NB4 (cell line): ENCODE results near the gene MYMK.

Experiments used
- DNase-seq: peaks from one replicate; pipeline ENCODE4 v3.0.0; 2010; ENCODE audit warnings: low read depth
- H3K4me3 ChIP-seq: one replicate; pipeline ENCODE4 v1.5.1; 2011; ENCODE audit warnings: mild to moderate bottlenecking, low read depth, low read length, moderate library complexity
- MYC ChIP-seq: IDR thresholded peaks from 2 replicates; pipeline ENCODE4 v1.6.1; 2011; ENCODE audit warnings: low read depth, low read length
- POLR2A ChIP-seq: IDR thresholded peaks from 2 replicates; pipeline ENCODE4 v1.6.1; 2011; ENCODE audit warnings: mild to moderate bottlenecking; ENCODE audit not compliant: insufficient read length; ENCODE audit errors: extremely low read depth
- TF ChIP-seq, protein P1 (sequence below): IDR thresholded peaks from 2 replicates; pipeline ENCODE4 v1.6.1; 2011; ENCODE audit warnings: low read depth, low read length
- TF ChIP-seq, protein P2 (sequence below): IDR thresholded peaks from one replicate; pipeline ENCODE4 v1.5.1; 2012; ENCODE audit warnings: low read depth, low read length

The MYMK gene

DNA sequence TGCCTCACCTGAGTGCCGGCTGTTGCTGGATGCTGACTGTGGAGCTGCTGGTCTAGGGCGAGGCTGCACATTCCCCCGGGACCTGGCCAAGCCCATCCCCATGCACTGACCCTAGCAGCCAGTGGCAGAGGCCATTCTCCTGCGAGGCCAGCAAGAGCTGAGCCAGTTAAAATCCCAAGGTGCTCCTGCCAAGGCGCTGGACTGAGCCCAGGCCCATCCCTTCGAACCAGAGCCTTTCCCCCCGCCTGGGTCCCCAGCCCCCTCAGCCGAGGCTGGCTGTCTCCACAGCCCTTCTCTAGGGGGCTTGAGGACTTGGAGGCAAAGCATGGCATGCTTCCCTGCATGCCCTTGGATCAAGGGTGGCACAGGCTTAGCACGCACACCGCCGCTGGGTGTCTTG lies 11.3 kb upstream of the MYMK start:
- TF ChIP-seq, protein P1, sequence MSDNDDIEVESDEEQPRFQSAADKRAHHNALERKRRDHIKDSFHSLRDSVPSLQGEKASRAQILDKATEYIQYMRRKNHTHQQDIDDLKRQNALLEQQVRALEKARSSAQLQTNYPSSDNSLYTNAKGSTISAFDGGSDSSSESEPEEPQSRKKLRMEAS: no peak
- no peak for DNase-seq
- no peak overlapping the region for H3K4me3 ChIP-seq

DNA sequence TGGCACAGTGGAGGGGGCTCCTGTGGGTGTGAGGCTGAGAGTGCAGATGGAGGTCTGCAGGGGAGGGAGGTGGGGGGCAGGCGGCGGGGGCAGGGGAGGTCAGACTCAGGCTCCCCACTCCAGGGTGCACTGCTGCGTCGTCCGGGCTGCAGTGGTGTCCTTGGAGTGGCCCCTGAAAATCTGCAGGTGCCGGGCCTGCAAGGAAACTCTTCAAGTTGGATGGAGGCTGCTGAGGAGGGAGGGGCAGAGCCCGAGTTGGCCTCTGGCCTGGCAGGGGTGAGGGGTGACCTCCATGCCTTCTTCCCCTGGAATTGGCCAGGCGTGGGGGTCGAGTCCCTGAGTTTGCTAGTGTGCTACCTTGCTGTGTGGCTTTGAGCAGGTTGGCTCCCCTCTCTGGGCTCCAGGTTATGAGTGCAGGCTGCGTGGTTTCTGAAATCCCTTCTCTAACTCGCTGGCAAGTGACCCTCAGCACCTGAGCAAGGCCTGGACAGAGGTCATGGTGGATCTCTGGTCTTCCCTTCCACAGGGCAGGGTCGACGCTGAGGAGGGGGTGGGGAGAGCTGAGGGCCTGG lies 10.6 kb upstream of the MYMK start:
- DNase-seq: no peak
- no peak overlapping the region for H3K4me3 ChIP-seq
- TF ChIP-seq, protein P1: no peak
- TF ChIP-seq, protein P2, sequence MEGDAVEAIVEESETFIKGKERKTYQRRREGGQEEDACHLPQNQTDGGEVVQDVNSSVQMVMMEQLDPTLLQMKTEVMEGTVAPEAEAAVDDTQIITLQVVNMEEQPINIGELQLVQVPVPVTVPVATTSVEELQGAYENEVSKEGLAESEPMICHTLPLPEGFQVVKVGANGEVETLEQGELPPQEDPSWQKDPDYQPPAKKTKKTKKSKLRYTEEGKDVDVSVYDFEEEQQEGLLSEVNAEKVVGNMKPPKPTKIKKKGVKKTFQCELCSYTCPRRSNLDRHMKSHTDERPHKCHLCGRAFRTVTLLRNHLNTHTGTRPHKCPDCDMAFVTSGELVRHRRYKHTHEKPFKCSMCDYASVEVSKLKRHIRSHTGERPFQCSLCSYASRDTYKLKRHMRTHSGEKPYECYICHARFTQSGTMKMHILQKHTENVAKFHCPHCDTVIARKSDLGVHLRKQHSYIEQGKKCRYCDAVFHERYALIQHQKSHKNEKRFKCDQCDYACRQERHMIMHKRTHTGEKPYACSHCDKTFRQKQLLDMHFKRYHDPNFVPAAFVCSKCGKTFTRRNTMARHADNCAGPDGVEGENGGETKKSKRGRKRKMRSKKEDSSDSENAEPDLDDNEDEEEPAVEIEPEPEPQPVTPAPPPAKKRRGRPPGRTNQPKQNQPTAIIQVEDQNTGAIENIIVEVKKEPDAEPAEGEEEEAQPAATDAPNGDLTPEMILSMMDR: no peak
- no peak for TF ChIP-seq MYC
- no peak for TF ChIP-seq POLR2A

DNA sequence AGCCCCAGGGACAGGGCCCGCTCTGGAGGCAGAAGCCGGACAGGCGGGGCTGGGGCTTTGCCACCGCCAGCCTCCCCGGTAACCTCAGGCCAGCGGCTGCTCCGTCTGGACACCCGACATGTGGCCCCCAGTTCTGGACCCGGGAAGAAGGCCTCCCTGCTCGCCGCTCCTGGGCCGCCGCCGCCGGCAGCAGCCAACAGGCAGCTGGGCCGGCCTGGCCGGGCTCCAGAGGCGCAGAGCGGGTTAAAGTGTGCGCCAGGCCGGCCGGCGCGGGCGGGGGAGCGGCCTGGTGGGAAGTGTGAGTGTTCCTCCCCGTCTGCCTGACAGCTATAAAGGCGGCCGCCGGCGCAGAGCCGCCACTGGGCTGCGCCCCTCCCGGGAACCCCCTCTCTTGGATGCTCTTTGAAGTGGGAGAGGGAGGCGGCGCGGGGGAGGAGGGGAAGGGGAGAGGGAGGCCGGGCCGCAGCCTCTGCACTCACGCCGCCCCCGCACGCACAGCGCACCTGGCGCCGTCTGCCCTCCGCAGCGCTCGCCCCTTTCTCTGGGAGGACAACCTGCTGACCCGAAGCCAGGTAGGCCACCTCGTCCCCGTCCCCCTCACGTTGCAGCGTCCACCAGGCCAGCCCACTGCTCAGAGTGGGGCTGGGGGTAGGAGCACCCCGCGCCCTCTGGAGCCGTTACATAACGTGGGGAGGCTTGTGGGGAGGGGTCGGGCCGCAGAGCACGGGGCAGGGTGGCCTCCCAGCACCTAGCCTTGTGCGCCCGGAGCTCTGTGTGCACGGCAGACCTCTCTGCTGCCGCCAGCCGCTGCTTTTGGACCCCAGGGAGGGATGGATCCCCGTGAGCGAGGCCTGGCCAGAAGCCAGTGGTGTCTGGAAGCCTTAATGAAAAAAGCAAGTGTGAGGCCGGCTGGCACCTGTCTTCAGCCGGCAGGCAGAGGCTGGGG lies 9.9 kb upstream of the MYMK start, which contains the start of gene ADAMTSL2:
ADAMTSL2 (plus strand) TSS at position 359 of the 946 bp plus-strand sequence. CDS start 2,009 bp downstream, outside the sequence.
- no peak within 1 kb of the TSS for H3K4me3 ChIP-seq
- DNase-seq: peak; percentile 56
- no peak for TF ChIP-seq POLR2A
- TF ChIP-seq, protein P2: no peak
- no peak for TF ChIP-seq MYC
- TF ChIP-seq, protein P1: no peak

DNA sequence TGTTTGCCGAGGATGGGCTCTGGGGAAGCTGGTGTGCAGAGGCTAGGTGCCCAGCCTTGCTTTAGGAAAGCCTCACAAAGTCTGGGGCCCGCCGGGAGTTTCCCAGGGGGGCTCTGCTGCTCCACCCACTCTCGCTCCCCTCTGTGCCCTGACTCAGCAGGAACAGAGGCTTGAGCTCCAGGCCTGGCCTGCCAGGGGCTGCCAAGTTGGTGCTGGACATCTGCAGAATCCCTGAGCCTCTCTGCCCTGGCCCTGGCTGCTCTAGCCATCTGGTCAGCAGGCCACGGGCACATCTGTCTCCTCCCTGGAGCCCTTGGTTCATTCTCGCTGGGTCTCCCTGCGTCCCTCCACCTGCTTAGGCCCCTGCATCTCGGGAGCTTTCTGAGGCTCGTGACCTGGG lies 9.1 kb upstream of the MYMK start:
- no peak for DNase-seq
- TF ChIP-seq, protein P2: no peak
- TF ChIP-seq POLR2A (no peak), MYC (no peak)
- TF ChIP-seq, protein P1: no peak
- H3K4me3 ChIP-seq: no peak overlapping the region

DNA sequence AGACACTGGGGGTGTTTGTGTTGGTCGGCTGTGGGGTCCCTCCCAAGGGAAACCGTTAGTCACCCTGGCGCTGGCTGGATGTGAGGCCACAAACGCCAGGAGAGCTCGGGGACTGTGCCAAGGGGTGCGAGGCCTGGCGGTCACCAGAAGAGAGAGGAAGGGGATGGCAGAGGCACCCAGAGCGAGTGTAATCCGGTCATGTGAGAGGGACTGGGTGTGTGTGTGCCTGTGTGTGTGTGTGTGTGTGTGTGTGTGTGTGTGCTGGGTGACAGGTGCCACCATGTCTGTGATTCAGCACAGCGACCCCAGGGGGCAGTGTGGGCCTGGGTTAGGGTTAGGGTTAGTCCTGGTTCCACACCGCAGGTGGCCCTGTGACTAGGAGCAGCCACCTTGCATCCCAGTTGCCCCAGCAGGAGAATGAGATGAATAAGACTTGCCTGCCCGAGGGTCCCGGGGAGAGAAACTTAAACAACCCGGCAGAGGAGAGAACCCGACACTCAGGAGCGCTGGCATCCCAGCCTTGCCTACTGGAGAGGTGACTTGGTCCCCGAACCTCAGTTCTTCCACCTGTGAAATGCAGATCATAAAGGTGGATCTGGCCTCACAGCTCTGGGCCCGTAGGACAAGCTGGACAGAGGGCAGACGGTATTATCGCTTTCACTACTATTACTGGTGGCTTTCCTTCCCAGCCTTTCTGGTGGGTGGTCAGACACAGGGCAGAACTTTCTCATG lies 8.3 kb upstream of the MYMK start:
- peak; percentile 72 for DNase-seq
- TF ChIP-seq, protein P1: peak; percentile 48
- TF ChIP-seq, protein P2: peak; percentile 62
- TF ChIP-seq MYC (no peak), POLR2A (no peak)
- no peak overlapping the region for H3K4me3 ChIP-seq

DNA sequence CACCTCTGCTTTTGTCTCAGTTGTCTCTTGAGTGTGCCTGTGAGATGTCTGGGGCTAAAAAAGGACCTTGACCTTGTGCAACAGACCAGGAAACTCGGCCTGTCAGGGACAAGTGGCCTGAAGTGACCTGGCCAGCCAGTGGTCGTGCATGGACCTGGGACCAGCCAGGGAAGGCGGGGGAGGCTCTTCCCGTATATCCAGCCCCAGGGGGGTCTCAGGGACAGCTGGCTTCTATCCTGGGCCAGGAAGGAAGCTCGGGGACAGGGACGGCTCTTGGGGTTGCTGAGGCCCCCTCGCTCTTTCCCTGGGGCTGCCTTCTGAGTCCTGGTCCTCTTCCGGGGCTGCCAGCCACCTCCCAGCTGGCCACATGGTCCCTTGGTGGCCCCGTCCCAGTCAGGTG lies 6.5 kb upstream of the MYMK start:
- no peak for DNase-seq
- no peak for TF ChIP-seq POLR2A
- TF ChIP-seq, protein P1: no peak
- no peak for TF ChIP-seq MYC
- TF ChIP-seq, protein P2: no peak
- no peak overlapping the region for H3K4me3 ChIP-seq
